Measurements from ENCODE around the gene IL24. TPM values are rescaled to one million over a fixed set of nuclear protein-coding genes. Genes with fewer than 3 reads are reported as not detected.
"Not testable (repeated sequence)": the region's sequence is repeated elsewhere in the genome, so short reads cannot be mapped to it uniquely, and the experiment has no call there.

The IL24 gene, protein sequence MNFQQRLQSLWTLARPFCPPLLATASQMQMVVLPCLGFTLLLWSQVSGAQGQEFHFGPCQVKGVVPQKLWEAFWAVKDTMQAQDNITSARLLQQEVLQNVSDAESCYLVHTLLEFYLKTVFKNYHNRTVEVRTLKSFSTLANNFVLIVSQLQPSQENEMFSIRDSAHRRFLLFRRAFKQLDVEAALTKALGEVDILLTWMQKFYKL
- not detected for total RNA-seq

DNA sequence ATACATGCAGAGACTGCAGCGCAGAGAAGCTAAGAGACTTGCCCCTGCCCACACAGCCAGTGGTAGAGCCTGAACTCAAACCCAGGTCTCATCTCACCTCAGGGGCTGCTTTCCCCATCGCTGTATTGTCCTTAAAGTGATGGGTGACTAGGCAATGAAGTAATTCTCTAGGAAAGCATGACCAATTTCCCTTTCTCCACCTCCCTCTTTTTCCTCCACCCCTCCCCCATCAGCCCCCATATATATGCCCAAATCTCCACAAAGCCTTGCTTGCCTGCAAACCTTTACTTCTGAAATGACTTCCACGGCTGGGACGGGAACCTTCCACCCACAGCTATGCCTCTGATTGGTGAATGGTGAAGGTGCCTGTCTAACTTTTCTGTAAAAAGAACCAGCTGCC, at the start of gene IL24:
Gene IL24, plus strand, starts transcription at position 269 of the 400 bp plus-strand sequence. CDS start 390 bp downstream, outside the sequence.
- H3K27me3 Mint-ChIP-seq, result peaks cover 2% of the 10 kb centered on the region
- H3K4me1 Mint-ChIP-seq, result peaks cover 11% of the 10 kb centered on the region
- H3K27ac Mint-ChIP-seq, result no peak within 1 kb of the TSS
- H3K36me3 Mint-ChIP-seq, result no peaks in the 10 kb centered on the region
- no peaks in the 10 kb centered on the region for H3K9me3 Mint-ChIP-seq (ENCODE audit: low read depth)
- no peak within 1 kb of the TSS for H3K4me3 Mint-ChIP-seq
- CTCF ChIA-PET, result interaction anchor here (0.6 to 2.2 kb wide), 3 partner anchors 13 to 353 kb away, joined by 3 to 9 read pairs (median 3); no protein-coding TSS in a partner anchor
- peak; percentile 38 for DNase-seq
- ATAC-seq, result no peak

DNA sequence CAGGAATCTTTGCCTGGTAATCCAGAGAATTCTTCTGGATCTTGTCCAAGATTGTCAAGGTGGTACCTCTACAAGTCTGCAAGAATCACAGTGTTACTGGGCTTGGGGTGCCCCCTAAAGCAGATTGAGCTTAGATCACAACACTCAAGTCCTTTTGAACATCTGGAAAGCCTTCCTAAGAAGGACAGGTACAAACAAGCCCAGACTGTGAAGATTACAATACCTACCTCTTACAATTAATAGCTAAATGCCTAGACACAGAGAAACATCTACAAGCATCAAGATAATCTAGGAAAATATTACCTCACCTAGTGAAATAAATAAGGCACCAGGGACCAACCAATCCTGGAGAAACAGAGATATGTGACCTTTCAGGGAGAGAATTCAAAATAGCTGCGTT, 49.3 kb upstream of the IL24 start:
- DNase-seq, result no peak
- Mint-ChIP-seq H3K4me3 (no peak overlapping the region), H3K4me1 (no peaks in the 10 kb centered on the region), H3K27ac (no peak overlapping the region), H3K27me3 (peaks cover 46% of the 10 kb centered on the region), H3K36me3 (no peaks in the 10 kb centered on the region), H3K9me3 (ENCODE audit: low read depth) (no peaks in the 10 kb centered on the region)
- CTCF ChIA-PET, result interaction anchor here (0.9 to 1.3 kb wide), 4 partner anchors 17 to 86 kb away, joined by 3 read pairs; partner anchors contain the start of gene IL20
- no peak for ATAC-seq

DNA sequence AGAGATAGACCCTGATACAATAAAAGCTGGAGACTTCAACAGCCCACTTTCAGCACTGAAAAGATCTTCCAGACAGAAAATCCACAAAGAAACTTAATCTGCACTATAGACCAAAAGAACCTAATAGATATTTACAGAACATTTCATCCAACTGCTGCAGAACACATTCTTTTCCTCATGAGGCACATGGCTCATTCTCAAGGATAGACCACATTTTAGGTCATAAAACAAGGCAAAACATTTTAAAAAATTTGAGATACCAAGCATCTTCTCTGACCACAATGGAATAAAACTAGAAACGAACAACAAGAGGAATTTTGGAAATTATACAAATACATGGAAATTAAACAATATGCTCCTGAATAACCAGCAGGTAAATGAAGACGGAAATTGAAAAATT, 46.8 kb upstream of the IL24 start:
- no peak for ATAC-seq
- Mint-ChIP-seq H3K27me3 (peaks cover 52% of the 10 kb centered on the region), H3K4me1 (no peaks in the 10 kb centered on the region)

DNA sequence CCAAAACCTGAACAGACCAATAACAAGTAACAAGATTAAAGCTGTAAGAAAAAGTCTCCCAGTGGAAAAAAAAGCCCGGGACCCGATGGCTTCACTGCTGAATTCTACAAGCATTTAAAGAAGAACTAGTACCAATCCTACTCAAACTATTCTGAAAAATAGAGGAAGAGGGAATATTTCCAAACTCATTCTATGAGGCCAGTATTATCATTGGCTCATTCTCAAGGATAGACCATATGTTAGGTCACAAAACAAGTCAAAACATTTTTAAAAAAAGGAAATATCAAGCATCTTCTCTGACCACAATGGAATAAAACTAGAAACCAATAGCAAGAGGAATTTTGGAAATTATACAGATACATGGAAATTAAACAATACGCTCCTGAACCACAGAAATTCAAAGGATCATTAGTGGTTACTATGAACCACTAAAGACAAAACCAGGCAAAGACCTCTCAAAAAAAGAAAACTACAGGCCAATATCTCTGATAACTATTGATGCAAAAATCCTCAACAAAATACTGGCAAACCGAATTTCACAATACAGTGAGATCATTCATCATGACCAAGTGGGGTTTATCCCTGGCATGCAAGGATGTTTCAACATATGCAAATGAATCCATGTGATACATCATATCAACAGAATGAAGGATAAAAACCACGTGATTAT, 45.8 kb upstream of the IL24 start:
- no peaks in the 10 kb centered on the region for H3K36me3 Mint-ChIP-seq
- peaks cover 52% of the 10 kb centered on the region for H3K27me3 Mint-ChIP-seq
- CTCF ChIA-PET, result interaction anchor here (1.0 to 1.3 kb wide), 2 partner anchors 8 to 48 kb away, joined by 3 read pairs; no protein-coding TSS in a partner anchor
- no peak overlapping the region for H3K4me3 Mint-ChIP-seq
- no peaks in the 10 kb centered on the region for H3K9me3 Mint-ChIP-seq (ENCODE audit: low read depth)
- H3K27ac Mint-ChIP-seq, result no peak overlapping the region
- no peak for DNase-seq
- no peak for ATAC-seq
- H3K4me1 Mint-ChIP-seq, result peaks cover 7% of the 10 kb centered on the region

More for the DNA sequence above, 46.8 kb upstream of the IL24 start:
- Mint-ChIP-seq H3K9me3 (ENCODE audit: low read depth) (no peaks in the 10 kb centered on the region), H3K4me3 (no peak overlapping the region), H3K27ac (no peak overlapping the region), H3K36me3 (no peaks in the 10 kb centered on the region)
- no peak for DNase-seq
- CTCF ChIA-PET, result interaction anchor here (1.3 kb wide), 1 partner anchor 47 kb away, joined by 3 read pairs; no protein-coding TSS in a partner anchor

DNA sequence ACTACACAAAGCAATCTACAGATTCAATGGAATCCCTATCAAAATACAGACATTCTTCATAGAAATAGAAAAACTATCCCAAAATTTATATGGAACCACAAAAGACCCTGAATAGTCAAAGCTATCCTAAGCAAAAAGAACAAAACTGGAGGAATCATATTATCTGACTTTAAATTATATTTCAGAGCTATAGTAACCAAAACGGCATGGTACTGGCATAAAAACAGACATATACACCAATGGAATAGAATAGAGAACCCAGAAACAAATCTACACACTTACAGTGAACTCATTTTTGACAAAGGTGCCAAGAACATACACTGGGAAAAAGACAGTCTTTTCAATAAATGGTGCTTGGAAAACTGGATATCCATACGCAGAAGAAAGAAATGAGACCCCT, 44.6 kb upstream of the IL24 start:
- CTCF ChIA-PET, result interaction anchor here (1.0 to 2.1 kb wide), 3 partner anchors 9 to 118 kb away, joined by 3 to 4 read pairs (median 4); no protein-coding TSS in a partner anchor

DNA sequence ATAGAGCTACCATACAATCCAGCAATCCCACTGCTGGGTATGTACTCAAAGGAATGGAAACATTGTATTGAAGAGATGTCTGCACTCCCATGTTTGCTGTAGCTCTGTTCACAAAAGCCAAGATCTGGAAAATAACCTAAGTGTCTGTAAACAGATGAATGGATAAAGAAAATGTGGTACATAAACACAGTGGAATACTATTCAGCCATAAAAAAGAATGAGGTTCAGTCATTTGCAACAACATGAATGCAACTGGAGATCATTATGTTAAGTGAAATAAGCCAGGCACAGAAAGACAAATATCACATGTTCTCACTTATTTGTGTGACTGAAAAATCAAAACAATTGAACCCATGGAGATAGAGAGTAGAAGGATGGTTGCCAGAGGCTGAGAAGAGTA, 43.5 kb upstream of the IL24 start:
- ATAC-seq; DNase-seq; H3K9me3 Mint-ChIP-seq (ENCODE audit: low read depth); H3K4me3 Mint-ChIP-seq; H3K36me3 Mint-ChIP-seq; H3K27ac Mint-ChIP-seq: not testable (repeated sequence)
- CTCF ChIA-PET, result interaction anchor here (1.3 to 2.1 kb wide), 2 partner anchors 44 to 119 kb away, joined by 4 read pairs; no protein-coding TSS in a partner anchor
- Mint-ChIP-seq H3K27me3 (peaks cover 46% of the 10 kb centered on the region), H3K4me1 (peaks cover 20% of the 10 kb centered on the region)

More for the DNA sequence above, 44.6 kb upstream of the IL24 start:
- H3K36me3 Mint-ChIP-seq; DNase-seq; ATAC-seq; H3K27ac Mint-ChIP-seq; H3K9me3 Mint-ChIP-seq (ENCODE audit: low read depth); H3K4me3 Mint-ChIP-seq: not testable (repeated sequence)
- peaks cover 19% of the 10 kb centered on the region for H3K4me1 Mint-ChIP-seq
- H3K27me3 Mint-ChIP-seq, result peaks cover 52% of the 10 kb centered on the region

DNA sequence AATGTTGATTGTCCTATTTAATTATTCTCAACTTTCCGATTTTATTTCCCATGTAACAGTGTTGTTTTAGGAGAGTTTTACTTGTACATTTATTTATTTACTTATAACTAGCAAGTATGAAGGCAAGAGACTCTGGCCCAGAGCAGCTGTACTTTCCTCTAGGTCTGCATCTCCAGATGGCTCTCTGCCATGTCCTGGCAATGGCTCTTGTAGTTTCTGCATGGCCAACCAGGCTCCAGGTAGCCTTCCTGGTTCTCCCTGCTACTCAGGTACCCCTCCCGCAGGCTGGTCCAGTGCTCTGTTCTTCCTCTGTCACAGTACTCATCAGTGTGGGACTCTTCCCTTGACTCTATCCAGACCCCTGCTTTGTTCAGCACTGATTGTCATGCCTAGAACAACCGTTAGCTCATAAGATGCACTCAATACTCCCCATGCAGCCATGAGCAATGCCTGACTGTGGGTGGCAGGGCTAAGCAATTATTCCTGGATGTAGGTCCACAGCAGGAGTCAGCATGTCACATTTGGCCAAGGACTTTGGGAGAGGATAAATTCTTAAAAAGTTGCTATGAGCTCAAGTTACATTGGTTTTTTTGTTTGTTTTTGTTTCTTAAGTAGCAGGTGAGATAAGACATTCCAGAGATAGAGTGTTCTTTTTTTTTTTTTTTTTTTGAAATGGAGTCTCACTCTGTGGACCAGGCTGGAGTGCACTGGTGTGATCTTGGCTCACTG, 42.7 kb upstream of the IL24 start:
- Mint-ChIP-seq H3K9me3 (ENCODE audit: low read depth) (no peaks in the 10 kb centered on the region), H3K27me3 (peaks cover 39% of the 10 kb centered on the region), H3K4me3 (no peak overlapping the region), H3K36me3 (no peaks in the 10 kb centered on the region), H3K4me1 (peaks cover 23% of the 10 kb centered on the region), H3K27ac (no peak overlapping the region)
- no peak for DNase-seq
- no peak for ATAC-seq
- CTCF ChIA-PET, result interaction anchor here (0.7 to 2.1 kb wide), 3 partner anchors 30 to 120 kb away, joined by 3 to 4 read pairs (median 3); no protein-coding TSS in a partner anchor

DNA sequence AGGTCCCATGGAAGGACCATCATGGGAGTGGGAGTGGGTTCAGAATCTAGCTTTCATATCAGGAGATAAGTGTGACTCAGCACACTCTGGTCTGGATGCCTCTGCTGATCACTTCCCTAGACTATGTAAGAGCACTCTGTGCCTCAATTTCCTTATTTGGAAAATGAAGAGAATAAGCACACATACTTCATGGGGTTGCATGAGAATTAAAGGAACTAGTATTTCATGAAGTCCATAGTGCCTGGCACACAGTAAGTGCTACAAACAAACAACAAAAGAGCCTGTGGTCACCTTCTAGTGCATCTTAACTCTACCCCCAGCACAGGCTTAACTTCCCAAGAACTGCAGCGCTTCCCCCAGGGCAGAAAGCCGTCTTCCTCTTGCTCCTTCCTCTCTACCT, 41.4 kb upstream of the IL24 start:
- ATAC-seq (no peak), DNase-seq (no peak)
- no peak overlapping the region for H3K27ac Mint-ChIP-seq
- no peaks in the 10 kb centered on the region for H3K36me3 Mint-ChIP-seq
- H3K4me1 Mint-ChIP-seq, result peaks cover 23% of the 10 kb centered on the region
- H3K27me3 Mint-ChIP-seq, result peaks cover 33% of the 10 kb centered on the region
- H3K9me3 Mint-ChIP-seq (ENCODE audit: low read depth), result no peaks in the 10 kb centered on the region
- no peak overlapping the region for H3K4me3 Mint-ChIP-seq
- CTCF ChIA-PET, result interaction anchor here (0.8 to 1.2 kb wide), 2 partner anchors 9 to 27 kb away, joined by 3 to 4 read pairs; partner anchors contain the start of gene IL20

DNA sequence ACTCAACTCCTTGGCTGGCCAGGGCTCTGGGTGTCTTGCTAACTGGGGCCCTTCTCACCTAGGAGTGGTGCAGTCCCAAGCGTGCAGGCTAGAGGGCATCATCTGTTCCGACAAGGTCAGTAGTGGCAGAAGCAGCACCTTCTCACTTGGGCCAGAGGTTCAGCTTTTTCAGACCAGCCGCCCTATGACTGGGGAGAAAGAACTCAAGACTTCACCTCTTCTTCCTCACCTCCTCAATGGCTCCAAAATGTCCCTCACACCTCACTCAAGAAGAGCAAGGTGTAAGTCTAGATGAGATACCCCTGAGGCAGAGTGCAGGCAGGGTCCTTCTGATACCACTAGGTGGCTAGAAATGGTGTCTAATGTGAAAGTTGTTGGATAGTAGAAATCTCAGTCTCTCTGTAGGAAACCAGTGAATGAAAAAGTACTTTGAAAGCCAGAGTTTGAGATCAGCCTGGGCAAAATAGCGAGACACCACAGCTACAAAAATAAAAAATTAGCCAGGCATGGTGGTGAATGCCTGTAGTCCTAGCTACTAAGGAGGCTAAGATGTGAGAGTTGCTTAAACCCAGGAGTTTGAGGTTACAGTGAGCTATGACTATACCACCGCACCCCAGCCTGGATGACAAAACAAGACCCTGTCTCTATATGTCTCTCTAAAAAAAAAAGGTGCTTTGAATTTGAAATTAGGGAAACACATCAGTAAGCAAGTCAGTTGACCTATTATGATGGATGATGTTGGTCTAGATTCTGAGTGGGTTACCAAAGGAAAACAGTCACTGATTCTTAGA, 40.4 kb upstream of the IL24 start:
- ATAC-seq, result peak; percentile 45
- CTCF ChIA-PET, result interaction anchor here (1.2 to 3.4 kb wide), 3 partner anchors 26 to 122 kb away, joined by 4 to 16 read pairs (median 4); no protein-coding TSS in a partner anchor
- no peaks in the 10 kb centered on the region for H3K36me3 Mint-ChIP-seq
- H3K27me3 Mint-ChIP-seq, result peaks cover 32% of the 10 kb centered on the region
- H3K4me3 Mint-ChIP-seq, result no peak overlapping the region
- H3K27ac Mint-ChIP-seq, result no peak overlapping the region
- no peaks in the 10 kb centered on the region for H3K9me3 Mint-ChIP-seq (ENCODE audit: low read depth)
- no peak for DNase-seq
- peaks cover 23% of the 10 kb centered on the region for H3K4me1 Mint-ChIP-seq

DNA sequence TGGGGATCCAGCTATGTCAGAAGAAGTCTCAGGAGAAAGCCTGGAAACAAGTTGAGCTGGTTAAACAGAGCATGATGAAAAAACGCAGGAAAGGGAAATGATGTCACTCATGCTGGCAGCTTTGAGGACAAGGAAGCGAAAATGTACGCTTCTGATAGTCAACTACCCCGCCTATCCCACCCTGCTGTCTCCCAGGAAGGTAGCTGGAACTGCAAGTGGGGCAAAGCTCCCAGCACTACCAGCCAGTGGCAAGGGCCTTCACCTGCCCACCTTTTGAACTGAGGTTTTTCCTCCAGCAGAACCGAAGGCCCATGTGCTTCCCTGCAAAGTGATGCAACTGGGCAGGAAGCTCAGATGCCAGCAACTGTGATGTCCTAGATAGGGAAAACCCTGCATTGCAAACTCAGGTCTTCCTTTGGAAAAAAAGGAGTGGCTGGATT, 38.1 kb upstream of the IL24 start:
- no peak overlapping the region for H3K4me3 Mint-ChIP-seq

DNA sequence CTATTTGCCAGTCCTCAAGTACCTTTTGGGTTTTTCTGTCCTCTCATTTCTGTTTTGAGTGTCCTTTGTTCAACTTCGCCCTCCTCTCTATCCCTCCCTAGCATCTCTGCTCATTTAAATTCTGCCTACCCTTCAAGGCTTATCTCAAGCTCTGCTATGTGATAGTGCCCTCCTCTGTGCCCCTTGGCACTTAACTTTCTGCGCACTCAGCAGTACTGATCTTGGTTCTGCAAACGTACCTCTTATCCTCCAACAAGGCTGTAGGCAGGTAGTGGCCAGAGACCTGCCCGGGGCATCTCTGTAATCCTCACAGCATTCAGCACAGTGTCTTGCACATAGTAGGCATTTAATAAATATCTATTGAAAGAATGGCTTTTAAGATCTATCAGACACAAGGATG, 37.1 kb upstream of the IL24 start:
- H3K4me3 Mint-ChIP-seq, result no peak overlapping the region
- CTCF ChIA-PET, result interaction anchor here (1.1 to 1.7 kb wide), 4 partner anchors 43 to 190 kb away, joined by 3 to 7 read pairs (median 4); no protein-coding TSS in a partner anchor
- DNase-seq (no peak), ATAC-seq (no peak)
- H3K27me3 Mint-ChIP-seq, result peaks cover 34% of the 10 kb centered on the region
- no peaks in the 10 kb centered on the region for H3K36me3 Mint-ChIP-seq
- H3K27ac Mint-ChIP-seq, result no peak overlapping the region
- H3K9me3 Mint-ChIP-seq (ENCODE audit: low read depth), result no peaks in the 10 kb centered on the region
- peaks cover 27% of the 10 kb centered on the region for H3K4me1 Mint-ChIP-seq

More for the DNA sequence above, 38.1 kb upstream of the IL24 start:
- CTCF ChIA-PET, result interaction anchor here (0.9 to 3.4 kb wide), 6 partner anchors 29 to 191 kb away, joined by 3 to 16 read pairs (median 4); no protein-coding TSS in a partner anchor
- Mint-ChIP-seq H3K27ac (no peak overlapping the region), H3K36me3 (no peaks in the 10 kb centered on the region), H3K9me3 (ENCODE audit: low read depth) (no peaks in the 10 kb centered on the region), H3K4me1 (peaks cover 23% of the 10 kb centered on the region), H3K27me3 (peaks cover 30% of the 10 kb centered on the region)
- DNase-seq (no peak), ATAC-seq (no peak)

DNA sequence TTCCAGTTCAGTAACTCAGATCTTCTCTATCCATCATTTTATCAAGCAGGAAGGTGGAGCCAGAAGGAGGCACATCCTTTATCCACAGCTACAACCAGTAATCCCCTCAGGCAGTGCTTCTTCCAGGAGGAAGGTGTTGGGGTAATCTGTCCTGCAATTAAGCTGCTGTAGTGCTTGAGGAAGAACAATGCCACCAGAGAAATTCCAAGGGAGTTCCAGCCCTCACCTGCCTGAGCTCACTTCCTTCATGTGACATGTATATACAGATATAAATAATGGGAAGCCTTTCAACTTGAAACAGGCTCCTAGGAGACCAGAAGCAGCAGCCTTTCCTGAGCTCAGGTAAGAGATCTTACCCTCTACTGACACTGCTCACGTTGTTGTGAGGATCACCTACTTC, 34.0 kb upstream of the IL24 start:
- Mint-ChIP-seq H3K9me3 (ENCODE audit: low read depth) (no peaks in the 10 kb centered on the region), H3K4me3 (no peak overlapping the region), H3K36me3 (no peaks in the 10 kb centered on the region), H3K4me1 (peaks cover 7% of the 10 kb centered on the region), H3K27me3 (peaks cover 59% of the 10 kb centered on the region), H3K27ac (no peak overlapping the region)
- ATAC-seq, result no peak
- CTCF ChIA-PET, result interaction anchor here (1.1 kb wide), 1 partner anchor 49 kb away, joined by 3 read pairs; no protein-coding TSS in a partner anchor
- no peak for DNase-seq
